Measurements from ENCODE around the gene SSR3. TPM values are rescaled to one million over a fixed set of nuclear protein-coding genes. Genes with fewer than 3 reads are reported as not detected.

SSR3 gene
- total RNA-seq, 4 donors from 2014 or later: 134 to 223 (median 176) TPM

DNA sequence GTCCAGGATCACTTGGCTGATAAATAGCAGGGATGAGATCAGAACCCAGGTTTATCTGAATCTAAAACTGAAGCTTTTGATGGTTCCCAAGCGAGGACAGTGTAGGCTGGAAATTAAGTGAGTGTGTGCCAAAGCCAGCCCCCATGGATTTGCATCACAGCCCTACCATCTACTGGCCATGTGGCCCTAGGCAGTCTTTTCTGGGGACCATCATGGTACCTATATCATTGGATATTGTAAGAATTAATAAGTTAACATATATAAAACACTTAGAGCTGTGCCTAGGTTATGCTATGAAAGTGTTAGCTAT lies 32.8 kb upstream of the SSR3 start:
- intact Hi-C loops (cut with DNase I): no loop called here

DNA sequence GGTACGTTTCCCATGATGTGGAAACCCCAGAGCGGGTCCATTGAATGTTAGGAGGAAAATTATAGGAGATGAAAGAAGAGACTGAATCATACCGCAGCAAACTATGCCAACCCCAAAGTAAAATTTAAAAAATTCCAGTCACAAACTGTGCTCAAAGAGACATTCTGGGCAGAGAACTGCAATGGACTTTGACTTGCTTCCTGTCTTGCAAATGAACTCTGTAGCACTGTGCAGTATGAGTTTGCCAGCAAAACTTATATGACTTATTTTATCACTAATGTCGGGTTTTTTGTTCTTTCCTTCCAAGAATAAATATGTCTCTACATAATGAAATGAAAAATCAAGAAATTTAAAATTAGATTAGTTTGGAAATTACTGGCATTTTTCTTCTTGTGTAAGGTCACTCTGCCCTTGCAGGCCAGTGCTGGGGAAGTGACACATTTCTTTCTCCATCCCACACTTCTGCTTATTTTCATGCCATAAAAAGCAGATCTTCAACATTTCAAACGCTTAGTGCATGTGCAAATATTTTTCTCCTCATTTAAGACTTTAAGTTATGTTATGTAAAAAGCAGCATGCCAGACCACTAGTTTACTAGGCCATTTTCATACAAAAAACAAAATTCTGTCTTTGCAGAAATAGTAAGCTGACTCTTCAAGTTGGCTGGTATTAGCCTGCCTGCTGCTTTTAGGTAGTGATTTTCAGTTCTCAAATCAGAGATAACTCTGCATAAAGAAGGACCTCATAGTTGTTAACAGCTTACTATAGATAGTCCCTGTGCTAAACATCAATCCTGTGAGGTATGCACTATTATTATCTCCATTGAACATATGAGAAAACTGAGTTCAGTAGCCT lies 32.2 kb upstream of the SSR3 start:
- intact Hi-C loops (cut with DNase I): no loop called here
- WGBS, 2 donors: 75 to 81% methylated on average over 5 of the region's 5 CpGs
- H3K27ac ChIP-seq: no peak overlapping the region

More for the DNA sequence above, 32.8 kb upstream of the SSR3 start:
- 47 to 82% methylated on average over 1 of the region's 1 CpG for WGBS, 2 donors
- no peak overlapping the region for H3K4me3 ChIP-seq (replicated peaks in 1 of 3)
- no peaks in the 10 kb centered on the region for H3K4me1 ChIP-seq
- no peaks in the 10 kb centered on the region for H3K36me3 ChIP-seq
- no peak for DNase-seq
- TF ChIP-seq POLR2A (IDR thresholded peaks at IDR 0.05): no peak
- TF ChIP-seq, protein P1, sequence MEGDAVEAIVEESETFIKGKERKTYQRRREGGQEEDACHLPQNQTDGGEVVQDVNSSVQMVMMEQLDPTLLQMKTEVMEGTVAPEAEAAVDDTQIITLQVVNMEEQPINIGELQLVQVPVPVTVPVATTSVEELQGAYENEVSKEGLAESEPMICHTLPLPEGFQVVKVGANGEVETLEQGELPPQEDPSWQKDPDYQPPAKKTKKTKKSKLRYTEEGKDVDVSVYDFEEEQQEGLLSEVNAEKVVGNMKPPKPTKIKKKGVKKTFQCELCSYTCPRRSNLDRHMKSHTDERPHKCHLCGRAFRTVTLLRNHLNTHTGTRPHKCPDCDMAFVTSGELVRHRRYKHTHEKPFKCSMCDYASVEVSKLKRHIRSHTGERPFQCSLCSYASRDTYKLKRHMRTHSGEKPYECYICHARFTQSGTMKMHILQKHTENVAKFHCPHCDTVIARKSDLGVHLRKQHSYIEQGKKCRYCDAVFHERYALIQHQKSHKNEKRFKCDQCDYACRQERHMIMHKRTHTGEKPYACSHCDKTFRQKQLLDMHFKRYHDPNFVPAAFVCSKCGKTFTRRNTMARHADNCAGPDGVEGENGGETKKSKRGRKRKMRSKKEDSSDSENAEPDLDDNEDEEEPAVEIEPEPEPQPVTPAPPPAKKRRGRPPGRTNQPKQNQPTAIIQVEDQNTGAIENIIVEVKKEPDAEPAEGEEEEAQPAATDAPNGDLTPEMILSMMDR (IDR thresholded peaks at IDR 0.05): no peak
- H3K27ac ChIP-seq: no peak overlapping the region
- no peaks in the 10 kb centered on the region for H3K9me3 ChIP-seq
- no peaks in the 10 kb centered on the region for H3K27me3 ChIP-seq

DNA sequence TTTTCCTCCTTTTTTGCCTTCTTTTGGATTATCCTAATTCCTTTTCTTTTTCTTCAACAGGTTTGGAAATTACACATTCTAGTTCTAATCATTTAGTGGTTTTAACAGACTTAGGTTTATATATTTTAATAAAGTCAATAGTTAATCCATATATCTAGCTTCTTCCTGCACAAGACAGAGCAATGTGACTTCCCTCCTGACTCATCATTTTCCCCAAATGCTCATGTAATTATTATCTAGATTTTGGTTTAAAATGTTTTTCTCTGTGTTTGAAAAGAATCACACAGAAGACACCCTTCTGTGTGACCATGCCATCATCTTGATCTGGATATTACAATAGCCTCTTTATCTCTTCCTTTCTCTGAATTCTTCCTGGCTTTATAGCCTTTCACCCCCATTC lies 28.6 kb upstream of the SSR3 start:
- H3K27me3 ChIP-seq: no peaks in the 10 kb centered on the region
- H3K9me3 ChIP-seq: no peaks in the 10 kb centered on the region
- H3K4me1 ChIP-seq: no peaks in the 10 kb centered on the region
- H3K36me3 ChIP-seq: no peaks in the 10 kb centered on the region
- no peak for TF ChIP-seq POLR2A (IDR thresholded peaks at IDR 0.05)
- TF ChIP-seq, protein P1 (IDR thresholded peaks at IDR 0.05): no peak
- DNase-seq: no peak
- no peak overlapping the region for H3K4me3 ChIP-seq (replicated peaks in 1 of 3)
- H3K27ac ChIP-seq: no peak overlapping the region
- intact Hi-C loops (cut with DNase I): no loop called here

More for the DNA sequence above, 32.2 kb upstream of the SSR3 start:
- H3K4me3 ChIP-seq (replicated peaks in 1 of 3): no peak overlapping the region
- H3K36me3 ChIP-seq: no peaks in the 10 kb centered on the region
- H3K9me3 ChIP-seq: no peaks in the 10 kb centered on the region
- H3K27me3 ChIP-seq: no peaks in the 10 kb centered on the region
- no peak for DNase-seq
- TF ChIP-seq, protein P1 (IDR thresholded peaks at IDR 0.05): no peak
- TF ChIP-seq POLR2A (IDR thresholded peaks at IDR 0.05): no peak
- no peaks in the 10 kb centered on the region for H3K4me1 ChIP-seq

DNA sequence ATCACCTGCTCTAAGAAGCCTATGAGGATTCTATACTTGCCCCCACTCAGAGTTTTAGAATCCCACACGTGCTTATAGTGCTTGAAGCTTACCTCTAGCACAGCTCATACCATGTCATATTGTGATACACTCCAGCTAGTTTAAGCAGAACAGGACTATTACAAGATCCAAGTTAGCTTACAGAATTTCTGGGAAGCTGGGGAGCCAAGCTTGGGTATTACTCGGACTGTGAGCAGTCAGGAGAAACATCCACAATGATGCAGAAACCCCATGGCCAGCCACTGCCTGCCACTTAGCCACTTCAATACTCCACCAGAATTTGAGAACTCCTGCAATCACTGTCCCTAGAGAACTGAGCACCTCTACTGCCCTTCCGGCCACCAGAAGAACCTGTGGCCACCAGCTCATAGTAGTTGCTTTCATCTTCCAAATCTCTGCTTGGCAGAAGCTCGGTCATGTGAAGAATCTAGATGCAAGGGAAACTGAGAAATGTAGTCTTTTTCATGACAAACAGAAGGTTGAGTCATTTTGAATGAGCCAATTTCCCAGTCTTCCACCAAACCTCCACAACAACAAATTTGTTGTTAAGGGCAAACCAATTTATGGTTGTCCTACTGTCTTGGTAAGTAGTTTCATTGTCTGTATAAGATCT lies 27.7 kb upstream of the SSR3 start:
- intact Hi-C loops (cut with DNase I): no loop called here
- 82 to 86% methylated on average over 3 to 4 of the region's 4 CpGs for WGBS, 2 donors
- Histone ChIP-seq H3K36me3 (no peaks in the 10 kb centered on the region), H3K27me3 (no peaks in the 10 kb centered on the region), H3K9me3 (no peaks in the 10 kb centered on the region), H3K27ac (no peak overlapping the region), H3K4me3 (replicated peaks in 1 of 3) (no peak overlapping the region), H3K4me1 (no peaks in the 10 kb centered on the region)
- no peak for DNase-seq
- TF ChIP-seq, protein P1 (IDR thresholded peaks at IDR 0.05): no peak
- TF ChIP-seq POLR2A (IDR thresholded peaks at IDR 0.05): no peak

DNA sequence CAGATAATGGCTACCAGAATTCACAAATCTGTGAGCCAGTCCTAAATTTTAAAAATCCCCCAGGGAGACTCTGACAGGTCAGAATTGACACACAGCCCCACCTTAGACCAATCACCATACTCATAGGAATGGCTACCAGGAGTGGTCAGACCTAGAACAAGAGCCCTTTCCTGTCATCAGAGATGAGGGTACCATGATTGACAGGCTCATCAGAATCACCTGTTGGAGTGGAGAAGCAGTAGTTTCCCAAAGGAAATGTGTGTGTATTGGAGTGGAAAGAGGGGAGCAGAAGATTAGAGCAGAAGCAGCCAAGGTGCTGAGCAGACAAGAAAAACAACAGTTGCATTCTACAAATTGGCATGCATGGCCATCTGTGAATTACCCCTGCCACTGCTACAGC lies 27.0 kb upstream of the SSR3 start:
- Histone ChIP-seq H3K4me3 (replicated peaks in 1 of 3) (no peak overlapping the region), H3K4me1 (no peaks in the 10 kb centered on the region), H3K36me3 (no peaks in the 10 kb centered on the region), H3K9me3 (no peaks in the 10 kb centered on the region), H3K27ac (no peak overlapping the region), H3K27me3 (no peaks in the 10 kb centered on the region)
- no peak for TF ChIP-seq POLR2A (IDR thresholded peaks at IDR 0.05)
- TF ChIP-seq, protein P1 (IDR thresholded peaks at IDR 0.05): no peak
- DNase-seq: no peak
- intact Hi-C loops (cut with DNase I): no loop called here

Data from thyroid gland (tissue), 4 donors.